Activated CD4-positive, alpha-beta T cell treated with anti-CD3 and anti-CD28 coated beads, Interleukin-2, amount 10 ng/mL, durations not matched to agents 7 days and 5 days (primary cell): ENCODE data around the gene LAMA4. TPM values are rescaled to one million over a fixed set of nuclear protein-coding genes. Genes with fewer than 3 reads are reported as not detected.

Experiments used
- CTCF ChIA-PET: fragments of 350-600 bp; sonication (Branson Sonifier 250); formaldehyde crosslinking; loops from one replicate; lab custom pipeline; 2021; ENCODE audit warnings: antibody characterized with exemption; lab: Charles Lee
- POLR2A ChIA-PET: fragments of 350-600 bp; sonication (Branson Sonifier 250); formaldehyde crosslinking; loops from one replicate; lab custom pipeline; 2021; ENCODE audit warnings: antibody characterized with exemption; lab: Charles Lee
- DNase-seq: peaks from one replicate; pipeline ENCODE4 v3.0.0-alpha.2; 2020
- H3K27ac Mint-ChIP-seq: one replicate; pipeline ENCODE4 v1.8.0; 2021; ENCODE audit warnings: mild to moderate bottlenecking, moderate library complexity, mixed read lengths
- H3K27me3 Mint-ChIP-seq: one replicate; pipeline ENCODE4 v1.8.0; 2021; ENCODE audit warnings: mixed read lengths
- H3K36me3 Mint-ChIP-seq: one replicate; pipeline ENCODE4 v1.8.0; 2021; ENCODE audit warnings: low read depth, mixed read lengths
- H3K4me1 Mint-ChIP-seq: one replicate; pipeline ENCODE4 v1.8.0; 2021; ENCODE audit warnings: mixed read lengths
- H3K4me3 Mint-ChIP-seq: one replicate; pipeline ENCODE4 v1.8.0; 2021; ENCODE audit warnings: mild to moderate bottlenecking, moderate library complexity, mixed read lengths
- H3K9me3 Mint-ChIP-seq: one replicate; pipeline ENCODE4 v1.8.0; 2021; ENCODE audit warnings: mixed read lengths
- total RNA-seq, 2 experiments: library from RNA; stranded (reverse); gene quantifications; one replicate each; pipeline ENCODE4 v1.2.3, GENCODE V29; 2021

LAMA4 gene
- total RNA-seq, 2 experiments from 2014 or later: not detected

GRCh38 chr6:112268654-112269053 is 14.3 kb upstream of the LAMA4 start:
- no peak overlapping the region for H3K4me3 Mint-ChIP-seq
- H3K4me1 Mint-ChIP-seq: peaks cover 2% of the 10 kb centered on the region
- no peak overlapping the region for H3K27ac Mint-ChIP-seq
- POLR2A ChIA-PET: no interaction called here
- H3K9me3 Mint-ChIP-seq: no peaks in the 10 kb centered on the region
- peaks cover 18% of the 10 kb centered on the region for H3K27me3 Mint-ChIP-seq
- H3K36me3 Mint-ChIP-seq: no peaks in the 10 kb centered on the region
- CTCF ChIA-PET: no interaction called here
- DNase-seq: no peak

- no peak for DNase-seq
- ChIA-PET CTCF (no interaction called here), POLR2A (no interaction called here)
- Mint-ChIP-seq H3K9me3 (no peaks in the 10 kb centered on the region), H3K27ac (no peak overlapping the region), H3K4me1 (peaks cover 2% of the 10 kb centered on the region), H3K4me3 (no peak overlapping the region), H3K36me3 (no peaks in the 10 kb centered on the region), H3K27me3 (peaks cover 21% of the 10 kb centered on the region)
These were observed 13.7 kb upstream of the LAMA4 start for GRCh38 chr6:112268019-112268418.

- Mint-ChIP-seq H3K27me3 (peaks cover 22% of the 10 kb centered on the region), H3K9me3 (no peaks in the 10 kb centered on the region), H3K36me3 (no peaks in the 10 kb centered on the region), H3K4me1 (peaks cover 2% of the 10 kb centered on the region), H3K4me3 (no peak overlapping the region), H3K27ac (no peak overlapping the region)
- ChIA-PET CTCF (interaction anchor here (0.9 to 1.8 kb wide), 3 partner anchors 9 to 20 kb away, joined by 3 to 4 read pairs (median 3); no protein-coding TSS in a partner anchor), POLR2A (interaction anchor here (0.6 kb wide), 2 partner anchors 39 to 702 kb away, joined by 3 to 4 read pairs; no protein-coding TSS in a partner anchor)
- no peak for DNase-seq
These were observed 12.0 kb upstream of the LAMA4 start for GRCh38 chr6:112266331-112266730.

GRCh38 chr6:112259337-112259675 is 4.9 kb upstream of the LAMA4 start:
- no peak overlapping the region for H3K4me3 Mint-ChIP-seq
- H3K36me3 Mint-ChIP-seq: no peaks in the 10 kb centered on the region
- H3K27ac Mint-ChIP-seq: no peak overlapping the region
- no peak for DNase-seq
- peaks cover 3% of the 10 kb centered on the region for H3K4me1 Mint-ChIP-seq
- H3K9me3 Mint-ChIP-seq: no peaks in the 10 kb centered on the region
- ChIA-PET CTCF (no interaction called here), POLR2A (no interaction called here)
- H3K27me3 Mint-ChIP-seq: peaks cover 30% of the 10 kb centered on the region

- peaks cover 33% of the 10 kb centered on the region for H3K27me3 Mint-ChIP-seq
- no peak overlapping the region for H3K4me3 Mint-ChIP-seq
- ChIA-PET POLR2A (no interaction called here), CTCF (interaction anchor here (0.6 kb wide), 1 partner anchor 27 kb away, joined by 3 read pairs; no protein-coding TSS in a partner anchor)
- peaks cover 7% of the 10 kb centered on the region for H3K4me1 Mint-ChIP-seq
- no peak overlapping the region for H3K27ac Mint-ChIP-seq
- no peak for DNase-seq
- H3K36me3 Mint-ChIP-seq: no peaks in the 10 kb centered on the region
- H3K9me3 Mint-ChIP-seq: no peaks in the 10 kb centered on the region
These were observed 4.4 kb upstream of the LAMA4 start for GRCh38 chr6:112258642-112259336.

GRCh38 chr6:112257178-112257855 is 3.0 kb upstream of the LAMA4 start:
- H3K27me3 Mint-ChIP-seq: peaks cover 37% of the 10 kb centered on the region
- H3K4me3 Mint-ChIP-seq: no peak overlapping the region

GRCh38 chr6:112254921-112255320 is 554 bp upstream of the LAMA4 start:
- no peak for DNase-seq
- Mint-ChIP-seq H3K9me3 (no peaks in the 10 kb centered on the region), H3K4me3 (no peak overlapping the region), H3K36me3 (no peaks in the 10 kb centered on the region), H3K4me1 (peaks cover 14% of the 10 kb centered on the region), H3K27me3 (peaks cover 51% of the 10 kb centered on the region), H3K27ac (no peak overlapping the region)
- ChIA-PET POLR2A (no interaction called here), CTCF (interaction anchor here (0.9 to 1.5 kb wide), 2 partner anchors 15 to 92 kb away, joined by 3 read pairs; no protein-coding TSS in a partner anchor)

More at GRCh38 chr6:112257178-112257855, 3.0 kb upstream of the LAMA4 start:
- no peak for DNase-seq
- ChIA-PET CTCF (no interaction called here), POLR2A (no interaction called here)
- no peaks in the 10 kb centered on the region for H3K36me3 Mint-ChIP-seq
- H3K4me1 Mint-ChIP-seq: peaks cover 14% of the 10 kb centered on the region
- no peaks in the 10 kb centered on the region for H3K9me3 Mint-ChIP-seq
- no peak overlapping the region for H3K27ac Mint-ChIP-seq

- no peaks in the 10 kb centered on the region for H3K9me3 Mint-ChIP-seq
- no peak for DNase-seq
- POLR2A ChIA-PET: no interaction called here
- no peaks in the 10 kb centered on the region for H3K36me3 Mint-ChIP-seq
- no peak overlapping the region for H3K27ac Mint-ChIP-seq
- peak overlapping the region; percentile 49 for H3K4me3 Mint-ChIP-seq
- peaks cover 51% of the 10 kb centered on the region for H3K27me3 Mint-ChIP-seq
- peaks cover 14% of the 10 kb centered on the region for H3K4me1 Mint-ChIP-seq
- CTCF ChIA-PET: interaction anchor here (1.2 kb wide), 1 partner anchor 12 kb away, joined by 3 read pairs; no protein-coding TSS in a partner anchor
These were observed 898 bp downstream of the LAMA4 start for GRCh38 chr6:112253498-112253840.

- Mint-ChIP-seq H3K9me3 (no peaks in the 10 kb centered on the region), H3K36me3 (no peaks in the 10 kb centered on the region), H3K4me3 (no peak overlapping the region), H3K4me1 (peaks cover 14% of the 10 kb centered on the region), H3K27ac (no peak overlapping the region), H3K27me3 (peaks cover 53% of the 10 kb centered on the region)
- DNase-seq: no peak
- ChIA-PET CTCF (interaction anchor here (1.2 kb wide), 1 partner anchor 13 kb away, joined by 3 read pairs; no protein-coding TSS in a partner anchor), POLR2A (no interaction called here)
These were observed 1.5 kb downstream of the LAMA4 start for GRCh38 chr6:112252571-112253497.

GRCh38 chr6:112251171-112251875 is 3.0 kb downstream of the LAMA4 start:
- ChIA-PET POLR2A (no interaction called here), CTCF (no interaction called here)
- Mint-ChIP-seq H3K9me3 (no peaks in the 10 kb centered on the region), H3K4me3 (no peak overlapping the region), H3K36me3 (no peaks in the 10 kb centered on the region), H3K4me1 (peaks cover 14% of the 10 kb centered on the region), H3K27me3 (peaks cover 47% of the 10 kb centered on the region), H3K27ac (no peak overlapping the region)
- no peak for DNase-seq

- ChIA-PET CTCF (no interaction called here), POLR2A (no interaction called here)
- H3K9me3 Mint-ChIP-seq: no peaks in the 10 kb centered on the region
- DNase-seq: no peak
- H3K4me1 Mint-ChIP-seq: peaks cover 13% of the 10 kb centered on the region
- peaks cover 38% of the 10 kb centered on the region for H3K27me3 Mint-ChIP-seq
- H3K36me3 Mint-ChIP-seq: no peaks in the 10 kb centered on the region
- H3K4me3 Mint-ChIP-seq: no peak overlapping the region
- H3K27ac Mint-ChIP-seq: no peak overlapping the region
These were observed 4.9 kb downstream of the LAMA4 start for GRCh38 chr6:112249489-112249888.

- Mint-ChIP-seq H3K27ac (no peak overlapping the region), H3K36me3 (no peaks in the 10 kb centered on the region), H3K4me1 (peaks cover 3% of the 10 kb centered on the region), H3K27me3 (peaks cover 22% of the 10 kb centered on the region), H3K9me3 (no peaks in the 10 kb centered on the region), H3K4me3 (no peak overlapping the region)
- ChIA-PET CTCF (no interaction called here), POLR2A (no interaction called here)
- DNase-seq: no peak
These were observed 7.1 kb downstream of the LAMA4 start for GRCh38 chr6:112247275-112247674.
